Naive B cell (primary cell): Measurements from ENCODE around the gene LDLRAD4. TPM values are rescaled to one million over a fixed set of nuclear protein-coding genes. Genes with fewer than 3 reads are reported as not detected.
A peak's percentile ranks its signal among the peaks of the same experiment; 100 is the strongest.

Experiments
- ATAC-seq, 2 donors: fragments of 150-1000 bp; cut with Tn5 transposase; 2 replicates each; pipeline ENCODE4 v1.10.0; 2021; ENCODE audit warnings: low read depth in 2 of 2, mild to moderate bottlenecking in 2 of 2, moderate library complexity in 2 of 2
- DNase-seq: peaks from one replicate; pipeline ENCODE4 v3.0.0; 2022
- H3K27ac Mint-ChIP-seq, 6 donors: one replicate each; pipeline ENCODE4 v1.8.0; 2020 to 2022; ENCODE audit warnings: mild to moderate bottlenecking in 6 of 6, mixed read lengths in 6 of 6, moderate library complexity in 5 of 6, inconsistent platforms in 2 of 6
- H3K27me3 Mint-ChIP-seq, 3 donors: one replicate each; pipeline ENCODE4 v1.8.0; 2021 to 2022; ENCODE audit warnings: mixed read lengths in 3 of 3, mild to moderate bottlenecking in 1 of 3
- H3K36me3 Mint-ChIP-seq, 2 donors: one replicate each; pipeline ENCODE4 v1.8.0; 2020 to 2022; ENCODE audit warnings: mixed read lengths in 2 of 2, inconsistent platforms in 1 of 2, mild to moderate bottlenecking in 1 of 2
- H3K4me1 Mint-ChIP-seq, 3 donors: one replicate each; pipeline ENCODE4 v1.8.0; 2020 to 2022; ENCODE audit warnings: mixed read lengths in 3 of 3, inconsistent platforms in 1 of 3, mild to moderate bottlenecking in 1 of 3, moderate library complexity in 1 of 3
- H3K4me3 Mint-ChIP-seq, 8 donors: one replicate each; pipeline ENCODE4 v1.8.0; 2020 to 2022; ENCODE audit warnings: mild to moderate bottlenecking in 8 of 8, mixed read lengths in 8 of 8, moderate library complexity in 8 of 8, inconsistent platforms in 2 of 8
- H3K9me3 Mint-ChIP-seq, 7 donors: one replicate each; pipeline ENCODE4 v1.8.0; 2020 to 2022; ENCODE audit warnings: mixed read lengths in 7 of 7, mild to moderate bottlenecking in 5 of 7, inconsistent platforms in 2 of 7, moderate library complexity in 1 of 7
- polyA plus RNA-seq, 6 donors: library from polyadenylated mRNA; unstranded; fragments of 300-500 nt; fragmentation: Illumina TruSeq; gene quantifications; one replicate each; pipeline ENCODE4 v1.2.3, GENCODE V29; 2021; ENCODE audit warnings: low read depth in 6 of 6

LDLRAD4 gene
- polyA plus RNA-seq, 6 donors from 2014 or later: 6.4 to 16.1 (median 9.2) TPM

DNA sequence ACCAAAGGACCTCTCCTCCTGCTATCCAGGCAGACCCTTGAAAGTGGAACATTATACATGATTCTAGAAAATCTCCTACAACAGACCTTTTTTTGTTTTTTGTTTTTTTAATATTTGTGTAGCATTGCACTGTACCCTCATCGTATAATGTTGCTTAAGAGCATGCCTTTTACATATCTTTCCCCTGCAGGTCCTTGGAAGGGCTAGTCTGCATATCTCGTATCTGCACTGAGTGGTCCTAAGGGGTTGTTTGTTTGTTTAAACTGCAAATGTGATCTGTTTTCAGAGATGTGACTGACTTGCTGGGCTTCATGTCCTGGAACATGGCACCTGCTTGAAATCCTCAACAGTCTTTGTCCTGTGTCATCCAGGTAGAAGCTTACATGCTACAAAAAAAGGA, 303.7 kb downstream of the LDLRAD4 start:
- Mint-ChIP-seq H3K27me3 (no peaks in the 10 kb centered on the region), H3K4me3 (no peak overlapping the region), H3K9me3 (peaks cover 0 to 6% (median 2%) of the 10 kb centered on the region in 7 donors), H3K27ac (peak overlapping the region in 1 of 6 donors; percentile 5), H3K36me3 (peaks cover 17 to 18% of the 10 kb centered on the region in 2 donors), H3K4me1 (peaks cover 13 to 14% (median 14%) of the 10 kb centered on the region in 3 donors)
- DNase-seq (no peak), ATAC-seq (no peak)

- H3K27ac Mint-ChIP-seq: peak overlapping the region in 1 of 6 donors; percentile 15
- DNase-seq (no peak), ATAC-seq (no peak)
- H3K4me3 Mint-ChIP-seq: no peak overlapping the region
- no peaks in the 10 kb centered on the region for H3K27me3 Mint-ChIP-seq
- peaks cover 0 to 4% (median 0%) of the 10 kb centered on the region in 7 donors for H3K9me3 Mint-ChIP-seq
- peaks cover 11 to 14% (median 12%) of the 10 kb centered on the region in 3 donors for H3K4me1 Mint-ChIP-seq
- peaks cover 9 to 13% of the 10 kb centered on the region in 2 donors for H3K36me3 Mint-ChIP-seq
These were observed 304.5 kb downstream of the LDLRAD4 start for GRCh38 chr18:13522861-13523660.

DNA sequence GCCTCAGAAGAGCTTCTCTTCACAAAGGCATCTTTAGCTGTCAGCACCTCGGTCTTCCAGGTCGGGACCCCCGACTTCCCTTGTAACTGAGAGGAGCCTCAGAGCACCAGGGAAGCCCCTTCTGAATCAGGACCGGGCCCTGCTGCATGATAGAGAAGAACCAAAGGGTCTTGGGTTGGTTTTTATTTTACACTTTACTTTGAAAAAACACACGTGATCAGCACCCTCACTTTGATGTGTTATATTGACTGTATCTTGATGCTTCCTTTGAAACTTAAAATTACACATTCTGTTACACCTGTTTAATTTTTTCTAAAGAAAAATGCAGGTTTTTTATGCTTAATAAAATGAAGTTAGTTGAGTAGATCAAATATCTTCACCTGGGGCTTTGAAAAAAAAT, 305.5 kb downstream of the LDLRAD4 start:
- Mint-ChIP-seq H3K27ac (no peak overlapping the region), H3K9me3 (no peaks in the 10 kb centered on the region), H3K4me3 (no peak overlapping the region), H3K36me3 (peaks cover 0 to 7% of the 10 kb centered on the region in 2 donors), H3K27me3 (no peaks in the 10 kb centered on the region), H3K4me1 (peaks cover 12 to 14% (median 12%) of the 10 kb centered on the region in 3 donors)
- no peak for ATAC-seq
- DNase-seq: no peak

DNA sequence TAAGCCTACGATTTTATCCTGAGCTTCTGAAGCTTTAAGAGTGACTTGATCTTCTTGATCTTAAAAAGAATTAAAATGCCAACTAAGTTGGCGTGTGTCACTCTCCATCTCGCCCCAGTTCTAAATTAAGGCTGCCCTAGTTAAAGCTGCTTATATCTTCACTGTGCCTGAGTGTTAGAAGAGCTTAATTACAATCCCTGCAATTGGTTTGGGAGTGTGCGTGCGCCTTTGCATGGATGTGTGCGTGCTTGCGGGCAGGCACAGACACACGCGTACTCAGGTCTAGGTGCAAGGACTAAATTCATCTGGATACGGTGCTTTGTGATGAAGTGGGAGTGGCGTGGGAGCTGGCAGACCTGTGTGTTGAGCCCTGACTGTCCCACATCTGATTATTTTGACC, 306.3 kb downstream of the LDLRAD4 start:
- H3K4me1 Mint-ChIP-seq: peaks cover 12 to 14% (median 13%) of the 10 kb centered on the region in 3 donors
- peak overlapping the region in 1 of 6 donors; percentile 36 for H3K27ac Mint-ChIP-seq
- no peaks in the 10 kb centered on the region for H3K9me3 Mint-ChIP-seq
- ATAC-seq (no peak), DNase-seq (no peak)
- peaks cover 0 to 7% of the 10 kb centered on the region in 2 donors for H3K36me3 Mint-ChIP-seq
- H3K27me3 Mint-ChIP-seq: no peaks in the 10 kb centered on the region
- no peak overlapping the region for H3K4me3 Mint-ChIP-seq

GRCh38 chr18:13525381-13526029, 306.9 kb downstream of the LDLRAD4 start:
- H3K9me3 Mint-ChIP-seq: no peaks in the 10 kb centered on the region
- H3K27ac Mint-ChIP-seq: peak overlapping the region in 1 of 6 donors; percentile 50
- DNase-seq: no peak
- peaks cover 6 to 15% (median 9%) of the 10 kb centered on the region in 3 donors for H3K4me1 Mint-ChIP-seq
- H3K27me3 Mint-ChIP-seq: no peaks in the 10 kb centered on the region
- H3K36me3 Mint-ChIP-seq: peaks cover 0 to 7% of the 10 kb centered on the region in 2 donors
- ATAC-seq: no peak
- no peak overlapping the region for H3K4me3 Mint-ChIP-seq

- peaks cover 0 to 7% of the 10 kb centered on the region in 2 donors for H3K36me3 Mint-ChIP-seq
- peaks cover 6 to 20% (median 11%) of the 10 kb centered on the region in 3 donors for H3K4me1 Mint-ChIP-seq
- ATAC-seq (no peak), DNase-seq (no peak)
- no peaks in the 10 kb centered on the region for H3K9me3 Mint-ChIP-seq
- H3K27ac Mint-ChIP-seq: peak overlapping the region in 1 of 6 donors; percentile 59
- no peak overlapping the region for H3K4me3 Mint-ChIP-seq
- no peaks in the 10 kb centered on the region for H3K27me3 Mint-ChIP-seq
These were observed 308.0 kb downstream of the LDLRAD4 start for GRCh38 chr18:13526519-13526918.

GRCh38 chr18:13527256-13527655, 308.7 kb downstream of the LDLRAD4 start:
- Mint-ChIP-seq H3K9me3 (no peaks in the 10 kb centered on the region), H3K27ac (peak overlapping the region in 1 of 6 donors; percentile 6), H3K4me1 (peaks cover 6 to 20% (median 11%) of the 10 kb centered on the region in 3 donors), H3K27me3 (no peaks in the 10 kb centered on the region), H3K4me3 (no peak overlapping the region), H3K36me3 (peaks cover 0 to 7% of the 10 kb centered on the region in 2 donors)
- DNase-seq (no peak), ATAC-seq (no peak)

DNA sequence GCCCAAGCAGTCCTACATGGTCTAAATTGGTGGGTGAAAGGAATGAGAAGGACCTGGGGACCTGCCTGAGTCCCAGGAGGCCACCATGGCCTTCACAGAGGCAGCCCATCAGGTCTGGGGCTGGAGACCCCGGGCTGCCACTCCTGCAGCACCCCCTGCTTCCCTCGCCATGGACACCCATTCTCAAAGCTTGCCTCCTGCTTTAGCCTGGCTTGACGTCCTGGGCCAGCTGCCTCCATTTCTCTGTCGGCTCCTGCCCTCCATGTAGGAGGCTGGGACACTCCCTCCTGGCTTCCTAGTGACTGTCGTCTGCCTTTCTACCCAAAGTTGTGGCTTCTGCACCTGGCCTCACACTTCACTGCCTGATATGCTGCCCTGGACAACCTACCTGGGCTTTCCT, 309.2 kb downstream of the LDLRAD4 start:
- peak overlapping the region in 2 of 6 donors; percentile 56 to 85 for H3K27ac Mint-ChIP-seq

GRCh38 chr18:13528739-13529392, 310.3 kb downstream of the LDLRAD4 start:
- no peaks in the 10 kb centered on the region for H3K27me3 Mint-ChIP-seq
- ATAC-seq: no peak
- peak overlapping the region in 1 of 6 donors; percentile 83 for H3K27ac Mint-ChIP-seq

More for the DNA sequence above, 309.2 kb downstream of the LDLRAD4 start:
- ATAC-seq (no peak), DNase-seq (no peak)
- Mint-ChIP-seq H3K4me3 (no peak overlapping the region), H3K36me3 (peaks cover 0 to 7% of the 10 kb centered on the region in 2 donors), H3K9me3 (no peaks in the 10 kb centered on the region), H3K27me3 (no peaks in the 10 kb centered on the region), H3K4me1 (peaks cover 6 to 20% (median 11%) of the 10 kb centered on the region in 3 donors)

GRCh38 chr18:13530033-13530878, 311.7 kb downstream of the LDLRAD4 start:
- Mint-ChIP-seq H3K36me3 (no peaks in the 10 kb centered on the region), H3K27ac (peak overlapping the region in 2 of 6 donors; percentile 45 to 57)

More at GRCh38 chr18:13528739-13529392, 310.3 kb downstream of the LDLRAD4 start:
- Mint-ChIP-seq H3K36me3 (peaks cover 0 to 7% of the 10 kb centered on the region in 2 donors), H3K9me3 (no peaks in the 10 kb centered on the region), H3K4me3 (no peak overlapping the region), H3K4me1 (peaks cover 6 to 30% (median 11%) of the 10 kb centered on the region in 3 donors)
- DNase-seq: no peak

GRCh38 chr18:13530879-13531387, 312.4 kb downstream of the LDLRAD4 start:
- Mint-ChIP-seq H3K4me3 (no peak overlapping the region), H3K27me3 (no peaks in the 10 kb centered on the region), H3K9me3 (no peaks in the 10 kb centered on the region), H3K27ac (peak overlapping the region in 1 of 6 donors; percentile 12), H3K36me3 (no peaks in the 10 kb centered on the region), H3K4me1 (peaks cover 9 to 41% (median 11%) of the 10 kb centered on the region in 3 donors)
- DNase-seq (no peak), ATAC-seq (peak; percentile 40 to 68)

More at GRCh38 chr18:13530033-13530878, 311.7 kb downstream of the LDLRAD4 start:
- H3K9me3 Mint-ChIP-seq: no peaks in the 10 kb centered on the region
- H3K4me1 Mint-ChIP-seq: peaks cover 9 to 41% (median 11%) of the 10 kb centered on the region in 3 donors
- ATAC-seq: no peak
- no peaks in the 10 kb centered on the region for H3K27me3 Mint-ChIP-seq
- no peak for DNase-seq
- no peak overlapping the region for H3K4me3 Mint-ChIP-seq

DNA sequence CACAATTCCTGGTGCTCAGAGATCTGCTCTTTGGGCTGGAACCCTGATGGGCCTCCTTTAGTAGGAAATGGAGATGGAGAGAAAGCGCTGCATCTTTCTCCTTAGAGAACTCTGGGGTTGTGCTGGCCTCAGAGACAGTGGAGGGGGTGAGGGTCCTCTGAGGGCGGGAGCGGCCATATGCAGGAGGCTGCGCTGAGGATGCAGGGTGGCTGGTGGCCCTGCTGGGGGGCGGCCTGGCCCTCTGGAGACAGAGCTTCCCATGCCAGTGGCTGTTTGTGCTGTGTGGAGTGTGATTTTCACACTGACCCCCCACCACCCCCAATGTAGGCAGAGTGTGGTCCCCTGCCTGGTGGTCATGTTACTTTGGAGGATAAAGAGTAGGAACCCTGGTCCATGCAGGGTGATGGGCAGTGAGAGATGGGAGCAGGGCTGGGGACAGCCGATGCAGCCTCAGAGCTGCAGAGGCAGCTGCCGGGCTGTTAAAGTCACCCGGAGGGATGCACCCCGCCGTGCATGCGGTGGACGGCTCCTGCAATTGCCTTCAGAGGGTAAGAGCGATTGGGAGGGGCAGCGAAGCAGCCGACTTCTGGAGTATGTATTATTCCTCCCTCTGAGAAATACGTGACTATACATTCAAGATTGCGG, 313.2 kb downstream of the LDLRAD4 start:
- H3K9me3 Mint-ChIP-seq: no peaks in the 10 kb centered on the region
- no peaks in the 10 kb centered on the region for H3K27me3 Mint-ChIP-seq
- H3K4me1 Mint-ChIP-seq: peaks cover 10 to 46% (median 15%) of the 10 kb centered on the region in 3 donors
- DNase-seq: no peak
- no peaks in the 10 kb centered on the region for H3K36me3 Mint-ChIP-seq
- no peak overlapping the region for H3K27ac Mint-ChIP-seq
- no peak overlapping the region for H3K4me3 Mint-ChIP-seq
- ATAC-seq: no peak
